OCI-LY7 (cell line): ENCODE data around the gene RBM6.

Source experiments
- CTCF ChIP-seq: fragments of 200-600 bp; sonication (generic); conservative IDR thresholded peaks from 2 replicates; pipeline ENCODE4 v1.5.1; 2014; ENCODE audit warnings: mild to moderate bottlenecking, antibody characterized with exemption, low read length, moderate library complexity, mixed read lengths
- EZH2phosphoT487 ChIP-seq: fragments of 200-600 bp; sonication (generic); IDR thresholded peaks from 2 replicates; pipeline ENCODE4 v1.6.1; 2018; ENCODE audit warnings: low read depth, borderline replicate concordance, mild to moderate bottlenecking, mixed run types, antibody characterized with exemption, low read length, moderate library complexity, mixed read lengths

DNA sequence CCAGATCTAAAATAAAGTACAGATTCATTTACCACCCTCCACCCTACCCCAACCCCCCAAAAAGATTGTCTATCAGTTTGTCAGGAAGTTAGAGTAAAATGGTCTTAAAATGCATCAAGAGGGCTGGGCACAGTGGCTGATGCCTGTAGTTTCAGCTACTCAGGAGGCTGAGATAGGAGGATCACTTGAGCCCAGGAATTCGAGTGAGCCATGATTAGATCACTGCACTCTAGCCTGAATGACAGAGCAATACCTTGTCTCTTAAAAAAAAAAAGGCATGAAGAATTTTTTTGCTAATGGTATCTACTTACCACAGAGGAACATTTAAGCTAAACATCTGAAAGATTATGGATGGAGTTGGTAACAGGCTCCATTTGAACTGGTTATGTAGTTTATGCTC is 71.0 kb downstream of the RBM6 start:
- TF ChIP-seq CTCF (no peak), EZH2phosphoT487 (no peak)
